Measurements from ENCODE around the gene B4GALNT1. TPM values are rescaled to one million over a fixed set of nuclear protein-coding genes. Genes with fewer than 3 reads are reported as not detected.
"Not testable (repeated sequence)": the region's sequence is repeated elsewhere in the genome, so short reads cannot be mapped to it uniquely, and the experiment has no call there.

B4GALNT1 gene
- total RNA-seq, 1 donor from 2014 or later = 1.4 TPM

GRCh38 chr12:57609101-57609780 is 23.8 kb downstream of the B4GALNT1 start:
- DNase-seq (ENCODE audit: low spot score) = peak; percentile 42

DNA sequence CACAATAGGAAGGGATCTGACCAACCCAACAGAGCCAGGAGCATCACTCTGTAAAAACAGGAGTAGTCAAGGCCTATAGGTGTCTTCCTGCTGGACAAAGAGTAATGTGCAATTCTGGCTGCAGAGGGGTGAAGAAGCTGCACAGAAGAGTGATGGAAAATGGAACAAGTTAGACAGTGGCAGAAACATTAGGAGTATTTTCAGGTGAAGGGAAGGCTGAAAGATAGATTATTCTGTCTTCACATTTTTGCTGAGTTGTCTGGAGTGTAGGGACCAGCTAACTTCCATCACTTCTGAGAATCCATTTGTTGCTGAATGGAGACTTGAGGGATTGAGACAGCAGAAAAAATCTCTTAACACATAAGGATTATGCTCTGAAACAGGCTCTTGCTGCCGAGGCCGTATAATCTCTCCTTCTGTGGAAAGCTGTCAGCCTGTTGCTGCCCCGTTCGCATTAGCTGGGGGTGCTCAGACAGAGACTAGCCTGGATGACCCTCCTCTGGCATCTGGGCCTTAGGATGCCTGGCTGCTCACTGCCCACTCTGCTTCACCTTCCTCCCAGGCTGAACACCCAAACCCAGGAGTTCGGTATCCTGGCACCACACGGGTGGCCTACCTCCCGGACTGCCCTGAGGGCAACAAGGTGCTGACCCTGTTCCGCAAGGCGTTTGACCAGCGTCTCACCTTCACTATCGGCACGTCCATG is 24.9 kb downstream of the B4GALNT1 start:
- DNase-seq (ENCODE audit: low spot score) = no peak

GRCh38 chr12:57606821-57607220 is 26.2 kb downstream of the B4GALNT1 start:
- DNase-seq (ENCODE audit: low spot score) = no peak

DNA sequence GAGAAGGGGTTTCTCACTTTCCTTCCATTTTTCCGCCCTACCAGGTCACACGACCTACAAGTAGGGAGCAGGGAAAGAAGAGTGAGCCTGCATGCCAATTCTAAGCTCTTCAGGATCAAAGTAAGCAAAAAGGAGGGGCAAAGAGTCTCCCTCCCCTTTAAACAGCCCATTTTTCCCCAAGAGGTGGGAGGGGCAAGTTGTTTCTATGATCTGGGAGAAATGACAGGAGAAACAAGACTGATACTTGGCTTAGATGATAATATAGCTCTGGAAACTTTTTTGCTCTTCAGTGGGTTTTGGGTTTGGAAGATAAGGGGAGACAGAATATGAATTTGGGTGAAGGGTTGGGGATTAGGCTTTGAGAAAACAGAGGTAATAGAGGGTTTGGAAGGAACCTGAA is 26.6 kb downstream of the B4GALNT1 start:
- no peak for DNase-seq (ENCODE audit: low spot score)

DNA sequence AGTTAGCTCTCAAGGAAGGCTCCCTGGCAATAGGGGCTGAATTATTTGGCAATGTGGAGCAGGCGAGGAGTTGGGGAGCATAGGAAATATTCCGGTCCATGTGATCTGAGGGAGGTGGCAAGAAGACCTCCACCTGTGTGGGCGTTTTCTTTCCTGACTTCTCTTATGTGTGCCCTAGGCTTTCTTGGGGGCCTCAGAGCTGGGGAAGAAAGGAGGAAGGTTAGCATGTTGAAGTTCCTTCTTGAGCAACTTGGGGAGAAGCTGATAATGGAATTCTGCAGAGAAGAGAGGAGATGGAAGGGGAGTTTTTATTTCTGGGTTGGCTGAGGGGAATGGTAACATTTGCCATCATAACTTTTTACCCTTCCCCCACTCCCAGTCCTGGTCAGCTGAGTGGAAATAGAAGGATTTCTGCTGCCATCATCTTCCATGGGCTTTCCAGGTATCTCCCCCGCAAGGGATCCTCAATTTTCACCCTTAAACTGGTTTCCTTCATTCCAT is 27.1 kb downstream of the B4GALNT1 start:
- DNase-seq (ENCODE audit: low spot score) = no peak

DNA sequence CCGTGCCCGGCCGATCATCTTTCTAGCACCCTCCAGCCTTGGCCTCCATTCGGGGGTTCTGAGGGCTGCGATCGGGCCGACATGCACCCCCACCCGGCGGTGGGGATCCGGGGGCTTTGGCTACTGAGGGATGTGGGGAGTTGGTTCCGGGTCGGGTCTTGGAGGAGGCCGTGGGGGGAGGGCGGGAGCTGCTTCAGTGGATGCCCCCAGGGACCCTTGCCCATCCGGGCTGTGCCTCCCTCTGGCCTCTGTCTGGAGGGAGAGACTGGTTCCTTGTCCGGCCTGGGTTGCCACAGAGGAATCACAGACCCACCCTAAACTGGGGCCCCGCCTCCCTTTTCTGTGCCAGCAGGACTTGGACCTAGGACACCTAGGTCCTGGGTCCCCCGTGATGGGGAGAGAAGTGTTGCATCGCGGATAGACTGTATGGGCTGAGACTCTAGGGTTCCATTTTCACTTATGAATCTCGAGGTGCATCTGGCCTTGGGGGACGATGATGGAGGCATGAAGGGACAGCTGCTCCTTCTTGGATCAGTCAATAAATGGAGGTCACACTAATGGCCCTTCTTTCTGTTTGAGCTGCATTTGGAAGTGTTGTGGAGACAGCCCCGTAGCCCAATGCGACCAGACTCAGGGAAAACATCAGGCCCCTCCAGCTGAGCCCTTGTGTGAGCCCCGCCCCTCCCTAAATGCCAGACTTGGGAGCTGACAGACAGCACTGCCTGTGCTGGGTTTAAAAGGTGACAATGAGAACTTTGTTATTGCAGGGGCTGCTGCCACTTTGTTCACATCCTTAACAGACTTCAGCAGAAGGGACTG is 27.8 kb downstream of the B4GALNT1 start:
- peak; percentile 50 for DNase-seq (ENCODE audit: low spot score)

- peak; percentile 64 for DNase-seq (ENCODE audit: low spot score)
These were observed 28.5 kb downstream of the B4GALNT1 start, which contains the start of gene DTX3 for GRCh38 chr12:57604454-57604991. DTX3 (plus strand) TSS chr12:57604824; CDS start chr12:57606518, 1,694 bp downstream.

GRCh38 chr12:57603815-57604453 is 29.1 kb downstream of the B4GALNT1 start:
- DNase-seq (ENCODE audit: low spot score) = peak; percentile 90

- DNase-seq (ENCODE audit: low spot score) = no peak
These were observed 29.7 kb downstream of the B4GALNT1 start for GRCh38 chr12:57603324-57603723.

DNA sequence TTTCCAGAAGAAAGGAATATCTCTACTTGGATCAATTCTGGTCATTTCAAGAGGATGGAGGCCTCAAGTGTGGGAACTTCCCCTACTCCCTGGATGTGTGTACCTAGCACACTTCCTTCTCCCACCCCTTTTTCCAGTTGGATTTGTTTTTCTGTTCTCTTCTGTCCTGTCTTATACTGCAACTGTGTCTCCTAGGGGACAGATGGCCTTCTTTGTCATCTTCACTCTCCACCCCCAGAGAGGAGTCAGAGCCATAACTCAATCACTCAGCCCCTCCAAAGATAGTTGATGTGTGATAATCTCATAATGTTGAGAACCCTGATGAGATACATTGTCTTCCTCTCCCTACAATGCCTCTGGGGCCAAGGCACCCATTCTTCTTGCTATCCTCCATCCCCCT is 30.5 kb downstream of the B4GALNT1 start:
- no peak for DNase-seq (ENCODE audit: low spot score)

GRCh38 chr12:57600395-57600794 is 32.6 kb downstream of the B4GALNT1 start:
- DNase-seq (ENCODE audit: low spot score) = no peak

DNA sequence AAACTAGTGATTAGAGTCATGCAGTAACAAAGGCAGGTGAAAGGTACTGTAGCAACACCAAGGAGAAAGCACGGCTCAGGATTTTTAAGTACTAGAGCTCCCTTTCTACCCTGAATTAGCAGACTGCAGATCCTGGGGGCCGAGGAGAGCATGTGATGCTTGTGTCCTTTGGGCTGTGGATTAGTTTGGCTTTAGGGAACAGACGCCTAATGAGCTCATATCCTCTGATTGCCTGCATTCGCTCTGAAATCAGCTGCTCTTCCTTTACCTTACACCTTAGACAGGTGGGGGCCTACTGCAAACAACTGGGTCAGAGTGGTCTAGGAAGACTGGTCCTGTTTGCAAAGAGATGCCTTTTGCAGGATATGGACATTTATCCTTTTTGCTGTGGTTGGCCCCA is 39.8 kb downstream of the B4GALNT1 start:
- no peak for DNase-seq (ENCODE audit: low spot score)

GRCh38 chr12:57592551-57593165 is 40.3 kb downstream of the B4GALNT1 start:
- DNase-seq (ENCODE audit: low spot score) = no peak

DNA sequence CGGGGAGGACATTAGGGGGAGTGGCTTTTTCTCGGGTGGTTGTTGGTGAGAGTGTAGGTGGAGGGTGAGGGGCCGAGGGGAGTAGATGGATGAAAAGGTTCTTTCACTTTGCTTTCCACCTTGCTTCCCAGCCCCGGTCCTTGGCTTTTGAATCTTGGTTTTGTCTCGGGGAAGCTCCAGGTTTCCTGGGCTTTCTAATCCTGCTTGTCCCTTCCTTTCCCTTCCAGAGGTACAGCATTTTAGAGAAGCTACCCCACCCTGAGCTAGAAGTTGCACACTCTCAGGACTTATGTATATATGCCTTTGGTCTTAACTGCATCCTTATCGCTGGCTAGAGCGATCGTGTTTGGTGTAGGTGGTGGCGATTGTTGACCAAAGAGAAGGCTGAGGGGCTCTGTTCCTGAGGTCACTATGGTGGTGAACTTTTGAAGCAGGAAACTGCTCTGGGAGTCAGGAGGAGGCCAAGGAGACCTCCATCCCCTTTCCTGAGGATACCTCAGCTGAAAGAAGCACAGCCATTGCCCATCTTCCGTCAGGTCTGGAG is 41.1 kb downstream of the B4GALNT1 start:
- DNase-seq (ENCODE audit: low spot score) = no peak

GRCh38 chr12:57590864-57591781 is 41.9 kb downstream of the B4GALNT1 start, which contains the start of gene PIP4K2C:
PIP4K2C (plus strand) TSS chr12:57591192; CDS start chr12:57591290, 98 bp downstream.
- peak; percentile 78 for DNase-seq (ENCODE audit: low spot score)

GRCh38 chr12:57590479-57590863 is 42.5 kb downstream of the B4GALNT1 start:
- no peak for DNase-seq (ENCODE audit: low spot score)

- not testable (repeated sequence) for DNase-seq (ENCODE audit: low spot score)
These were observed 43.9 kb downstream of the B4GALNT1 start for GRCh38 chr12:57588951-57589610.

DNA sequence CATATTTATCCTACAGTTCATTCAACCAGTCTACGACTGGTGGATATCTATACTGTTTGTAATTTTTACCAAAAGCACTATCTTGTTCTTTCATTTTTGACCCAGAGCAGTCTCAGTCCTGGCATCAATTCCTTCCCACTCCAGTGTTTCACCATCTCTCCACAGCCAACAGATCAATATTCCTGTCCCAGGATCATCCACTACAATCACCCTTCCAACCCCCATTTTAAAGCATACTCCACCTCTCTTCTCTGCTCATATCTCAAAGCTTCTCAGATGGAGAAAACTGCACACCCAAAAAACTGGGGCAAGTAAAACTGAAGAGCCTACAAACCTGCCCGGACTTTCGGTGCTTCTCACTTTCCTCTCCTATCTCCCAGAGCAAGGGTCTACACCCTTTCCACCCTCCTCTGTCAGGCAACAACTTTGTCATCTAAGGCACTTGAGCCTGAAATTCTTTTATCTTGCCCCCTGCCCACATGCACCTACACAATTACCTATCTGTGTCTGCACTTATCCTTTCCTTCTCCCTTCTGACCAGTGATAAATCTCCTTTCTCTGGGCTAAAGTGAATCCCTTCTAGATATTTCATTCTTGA is 46.1 kb downstream of the B4GALNT1 start:
- no peak for DNase-seq (ENCODE audit: low spot score)

All from umbilical cord (tissue), 2 donors.